Calu3 (cell line): ENCODE measurements around the gene BTBD19. TPM values are rescaled to one million over a fixed set of nuclear protein-coding genes. Genes with fewer than 3 reads are reported as not detected.

Experiments used
- BruUV-seq: library from RNA; stranded (reverse); fragments of 400-500 nt; replicated peaks from 2 replicates; lab custom pipeline; 2021; lab: Mats Ljungman, UMichigan
- CTCF ChIA-PET: fragments of 300-600 bp; sonication (Branson Sonifier 250); formaldehyde crosslinking; loops from one replicate; lab custom pipeline; 2022; ENCODE audit warnings: antibody characterized with exemption; lab: Charles Lee
- DNase-seq: peaks from one replicate; pipeline ENCODE4 v3.0.0; 2022
- H3K27ac Mint-ChIP-seq: one replicate; pipeline ENCODE4 v1.8.0; 2022; ENCODE audit warnings: mixed read lengths; ENCODE audit not compliant: unreplicated experiment
- H3K27me3 Mint-ChIP-seq: one replicate; pipeline ENCODE4 v1.8.0; 2022; ENCODE audit warnings: mixed read lengths; ENCODE audit not compliant: unreplicated experiment
- H3K36me3 Mint-ChIP-seq: one replicate; pipeline ENCODE4 v1.8.0; 2022; ENCODE audit warnings: mild to moderate bottlenecking, moderate library complexity, mixed read lengths; ENCODE audit not compliant: insufficient read depth, unreplicated experiment
- H3K4me1 Mint-ChIP-seq: one replicate; pipeline ENCODE4 v1.8.0; 2022; ENCODE audit warnings: mild to moderate bottlenecking, low read depth, mixed read lengths; ENCODE audit not compliant: unreplicated experiment
- H3K4me3 Mint-ChIP-seq: one replicate; pipeline ENCODE4 v1.8.0; 2022; ENCODE audit warnings: mild to moderate bottlenecking, low read depth, moderate library complexity, mixed read lengths; ENCODE audit not compliant: unreplicated experiment
- H3K9me3 Mint-ChIP-seq: one replicate; pipeline ENCODE4 v1.8.0; 2022; ENCODE audit warnings: low read depth, mixed read lengths; ENCODE audit not compliant: unreplicated experiment
- intact Hi-C: fragments of 100-400 bp; cut with micrococcal nuclease; formaldehyde crosslinking; loops from one replicate; pipeline ENCODE4 v1.10.0; 2022; ENCODE audit not compliant: unreplicated experiment
- total RNA-seq: library from RNA; stranded (reverse); gene quantifications from 2 replicates; pipeline ENCODE4 v1.2.3, GENCODE V29; 2022
- TF ChIP-seq, protein P1 (sequence below): fragments of 200-600 bp; IDR thresholded peaks from one replicate; pipeline ENCODE4 v1.8.0; 2022; ENCODE audit warnings: antibody characterized with exemption; ENCODE audit not compliant: unreplicated experiment

The BTBD19 gene
- total RNA-seq, 1 experiment from 2014 or later: 5.9 TPM

DNA sequence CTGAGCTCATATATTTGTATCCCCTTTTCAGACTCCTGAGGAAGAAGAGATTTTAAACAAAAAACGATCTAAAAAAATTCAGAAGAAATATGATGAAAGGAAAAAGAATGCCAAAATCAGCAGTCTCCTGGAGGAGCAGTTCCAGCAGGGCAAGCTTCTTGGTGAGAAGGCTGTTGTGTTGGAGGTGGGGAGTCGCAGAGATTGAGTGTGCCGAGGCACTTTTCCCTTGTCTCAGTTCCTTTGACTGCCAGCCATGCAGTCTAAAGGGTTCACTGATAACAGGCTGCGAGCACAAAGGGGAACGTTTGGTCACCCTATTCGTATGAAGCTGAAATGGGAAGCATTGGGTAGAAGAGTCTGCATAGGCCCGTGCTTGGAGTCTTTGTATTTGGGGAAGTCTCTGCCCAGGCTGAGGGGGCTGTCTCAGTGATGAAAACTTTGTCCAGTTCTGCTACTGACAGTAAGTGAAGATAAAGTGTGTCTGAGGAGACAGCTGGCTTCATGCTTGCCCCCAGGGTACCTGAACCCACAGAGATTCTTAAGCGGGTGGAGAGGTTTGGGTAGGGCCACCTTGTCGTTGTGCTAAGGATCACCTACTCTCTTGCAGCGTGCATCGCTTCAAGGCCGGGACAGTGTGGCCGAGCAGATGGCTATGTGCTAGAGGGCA is 30.2 kb upstream of the BTBD19 start:
- BruUV-seq: no TSS peak

GRCh38 chr1:44778705-44779576 is 29.4 kb upstream of the BTBD19 start:
- H3K9me3 Mint-ChIP-seq: no peaks in the 10 kb centered on the region
- DNase-seq: no peak
- no peak overlapping the region for H3K27ac Mint-ChIP-seq
- peaks cover 19% of the 10 kb centered on the region for H3K4me1 Mint-ChIP-seq
- intact Hi-C loops: no loop called here
- CTCF ChIA-PET: no interaction called here
- no peaks in the 10 kb centered on the region for H3K27me3 Mint-ChIP-seq
- TF ChIP-seq, protein P1, sequence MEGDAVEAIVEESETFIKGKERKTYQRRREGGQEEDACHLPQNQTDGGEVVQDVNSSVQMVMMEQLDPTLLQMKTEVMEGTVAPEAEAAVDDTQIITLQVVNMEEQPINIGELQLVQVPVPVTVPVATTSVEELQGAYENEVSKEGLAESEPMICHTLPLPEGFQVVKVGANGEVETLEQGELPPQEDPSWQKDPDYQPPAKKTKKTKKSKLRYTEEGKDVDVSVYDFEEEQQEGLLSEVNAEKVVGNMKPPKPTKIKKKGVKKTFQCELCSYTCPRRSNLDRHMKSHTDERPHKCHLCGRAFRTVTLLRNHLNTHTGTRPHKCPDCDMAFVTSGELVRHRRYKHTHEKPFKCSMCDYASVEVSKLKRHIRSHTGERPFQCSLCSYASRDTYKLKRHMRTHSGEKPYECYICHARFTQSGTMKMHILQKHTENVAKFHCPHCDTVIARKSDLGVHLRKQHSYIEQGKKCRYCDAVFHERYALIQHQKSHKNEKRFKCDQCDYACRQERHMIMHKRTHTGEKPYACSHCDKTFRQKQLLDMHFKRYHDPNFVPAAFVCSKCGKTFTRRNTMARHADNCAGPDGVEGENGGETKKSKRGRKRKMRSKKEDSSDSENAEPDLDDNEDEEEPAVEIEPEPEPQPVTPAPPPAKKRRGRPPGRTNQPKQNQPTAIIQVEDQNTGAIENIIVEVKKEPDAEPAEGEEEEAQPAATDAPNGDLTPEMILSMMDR: no peak
- no TSS peak for BruUV-seq
- no peak overlapping the region for H3K4me3 Mint-ChIP-seq
- peaks cover 89% of the 10 kb centered on the region for H3K36me3 Mint-ChIP-seq

More for the DNA sequence above, 30.2 kb upstream of the BTBD19 start:
- TF ChIP-seq, protein P1: no peak
- DNase-seq: no peak
- Mint-ChIP-seq H3K36me3 (peaks cover 82% of the 10 kb centered on the region), H3K4me3 (peak overlapping the region; percentile 97), H3K27ac (peak overlapping the region; percentile 76), H3K4me1 (peaks cover 19% of the 10 kb centered on the region), H3K9me3 (no peaks in the 10 kb centered on the region), H3K27me3 (no peaks in the 10 kb centered on the region)
- CTCF ChIA-PET: no interaction called here
- intact Hi-C loops: no loop called here

- CTCF ChIA-PET: interaction anchor here (0.6 to 0.9 kb wide), 3 partner anchors 16 to 238 kb away, joined by 3 read pairs; no protein-coding TSS in a partner anchor
- DNase-seq: no peak
- Mint-ChIP-seq H3K9me3 (no peaks in the 10 kb centered on the region), H3K4me1 (peaks cover 19% of the 10 kb centered on the region), H3K27ac (peak overlapping the region; percentile 71), H3K27me3 (no peaks in the 10 kb centered on the region), H3K4me3 (no peak overlapping the region), H3K36me3 (peaks cover 80% of the 10 kb centered on the region)
- TF ChIP-seq, protein P1: no peak
- intact Hi-C loops: no loop called here
- BruUV-seq: no TSS peak
These were observed 27.7 kb upstream of the BTBD19 start for GRCh38 chr1:44780583-44781121.

DNA sequence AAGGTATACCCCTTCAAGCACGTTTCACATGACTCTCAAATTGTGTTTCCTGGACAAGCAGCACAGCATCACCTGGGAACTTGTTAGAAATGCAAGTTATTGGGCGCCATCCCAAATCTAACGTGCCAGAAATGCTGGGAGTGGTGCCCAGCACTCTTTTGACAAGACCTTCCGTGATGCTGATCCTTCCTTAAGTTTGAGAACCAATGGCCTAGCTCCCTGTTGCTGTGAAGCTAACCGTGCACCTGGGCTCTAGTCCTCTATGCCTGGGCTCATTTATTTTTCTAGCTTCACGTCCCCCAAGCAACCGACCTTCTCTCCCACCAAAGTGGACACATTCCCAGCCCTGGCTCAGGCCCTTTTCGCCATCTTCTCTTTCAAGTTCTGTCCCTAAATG is 24.6 kb upstream of the BTBD19 start:
- Mint-ChIP-seq H3K4me1 (peaks cover 3% of the 10 kb centered on the region), H3K9me3 (no peaks in the 10 kb centered on the region), H3K27me3 (no peaks in the 10 kb centered on the region), H3K27ac (no peak overlapping the region), H3K36me3 (peaks cover 49% of the 10 kb centered on the region), H3K4me3 (peak overlapping the region; percentile 27)
- TF ChIP-seq, protein P1: no peak
- CTCF ChIA-PET: interaction anchor here (0.5 to 0.8 kb wide), 3 partner anchors 17 to 70 kb away, joined by 3 to 6 read pairs (median 3); no protein-coding TSS in a partner anchor
- no TSS peak for BruUV-seq
- intact Hi-C loops: no loop called here
- no peak for DNase-seq
